Ectodermal cell (in vitro differentiated cells): ENCODE measurements around the gene PLEKHA8.

Source experiments
- H3K27ac ChIP-seq: 2 replicates; pipeline ENCODE4 v1.7.0; 2013; ENCODE audit warnings: mild to moderate bottlenecking, low read depth, low read length; ENCODE audit not compliant: insufficient read depth, poor library complexity, severe bottlenecking
- H3K27me3 ChIP-seq: 2 replicates; pipeline ENCODE4 v1.7.0; 2013; ENCODE audit warnings: mild to moderate bottlenecking, low read length; ENCODE audit not compliant: insufficient read depth, control insufficient read depth, poor library complexity, severe bottlenecking
- H3K36me3 ChIP-seq: one replicate; pipeline ENCODE4 v1.7.0; 2013; ENCODE audit warnings: low read length; ENCODE audit not compliant: control insufficient read depth, insufficient read depth
- H3K4me1 ChIP-seq: one replicate; pipeline ENCODE4 v1.7.0; 2013; ENCODE audit warnings: low read length; ENCODE audit not compliant: control insufficient read depth, insufficient read depth
- H3K4me3 ChIP-seq: 2 replicates; pipeline ENCODE4 v1.7.0; 2013; ENCODE audit warnings: low read depth, low read length, control low read depth; ENCODE audit not compliant: insufficient read depth
- H3K9me3 ChIP-seq: 2 replicates; pipeline ENCODE4 v1.7.0; 2013; ENCODE audit warnings: mild to moderate bottlenecking, low read length, moderate library complexity; ENCODE audit not compliant: control insufficient read depth
- WGBS, 2 experiments: methylation state at CpG; one replicate each; pipeline ENCODE4 v1.1.7; 2013; ENCODE audit warnings: missing lambda C conversion rate in 2 of 2; 5-methylcytosine and 5-hydroxymethylcytosine counted together

The PLEKHA8 gene

DNA sequence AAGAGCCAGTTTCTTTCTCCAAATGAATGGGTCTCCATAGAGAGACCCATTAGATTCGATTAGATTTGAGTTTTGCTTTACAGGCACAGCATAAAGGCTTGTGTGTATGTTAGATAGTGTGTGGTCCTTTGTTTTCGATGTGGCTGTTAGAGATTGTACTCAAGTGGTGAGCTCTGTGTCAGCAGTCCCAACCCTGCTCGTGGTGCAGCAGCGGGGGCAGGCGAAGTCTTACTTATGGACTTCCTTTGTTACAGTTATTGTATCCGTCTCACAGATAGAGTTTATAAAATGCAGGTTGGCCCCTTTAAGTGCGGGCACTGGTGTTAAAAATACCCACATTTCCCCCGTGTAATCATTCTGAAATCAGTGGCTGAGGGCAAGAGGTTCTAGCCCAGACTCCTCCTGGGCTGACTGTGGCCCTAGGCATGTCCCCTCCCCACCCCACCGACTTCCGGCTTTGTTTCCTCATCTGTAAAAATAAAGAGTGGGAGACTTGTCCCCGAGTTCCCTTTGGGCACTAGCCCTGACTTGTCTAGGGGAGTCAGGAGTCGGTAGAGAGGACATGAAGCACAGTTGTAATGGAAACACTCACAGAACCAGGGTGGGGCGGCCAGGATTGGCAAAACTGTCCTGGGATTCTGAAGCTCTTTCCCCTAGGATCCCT, 135.2 kb downstream of the PLEKHA8 start:
- peak overlapping the region; percentile 44 for H3K27ac ChIP-seq

GRCh38 chr7:30164567-30164966, 136.4 kb downstream of the PLEKHA8 start:
- H3K27me3 ChIP-seq, result no peaks in the 10 kb centered on the region
- no peak overlapping the region for H3K4me3 ChIP-seq
- peaks cover 31% of the 10 kb centered on the region for H3K4me1 ChIP-seq
- H3K27ac ChIP-seq, result no peak overlapping the region
- 73% methylated on average over 6 of the region's 6 CpGs for WGBS, 2 experiments
- H3K9me3 ChIP-seq, result no peaks in the 10 kb centered on the region
- no peaks in the 10 kb centered on the region for H3K36me3 ChIP-seq

More for the DNA sequence above, 135.2 kb downstream of the PLEKHA8 start:
- H3K4me1 ChIP-seq, result peaks cover 20% of the 10 kb centered on the region
- no peak overlapping the region for H3K4me3 ChIP-seq
- H3K27me3 ChIP-seq, result no peaks in the 10 kb centered on the region
- no peaks in the 10 kb centered on the region for H3K9me3 ChIP-seq
- 74 to 79% methylated on average over 13 of the region's 13 CpGs for WGBS, 2 experiments
- H3K36me3 ChIP-seq, result no peaks in the 10 kb centered on the region

DNA sequence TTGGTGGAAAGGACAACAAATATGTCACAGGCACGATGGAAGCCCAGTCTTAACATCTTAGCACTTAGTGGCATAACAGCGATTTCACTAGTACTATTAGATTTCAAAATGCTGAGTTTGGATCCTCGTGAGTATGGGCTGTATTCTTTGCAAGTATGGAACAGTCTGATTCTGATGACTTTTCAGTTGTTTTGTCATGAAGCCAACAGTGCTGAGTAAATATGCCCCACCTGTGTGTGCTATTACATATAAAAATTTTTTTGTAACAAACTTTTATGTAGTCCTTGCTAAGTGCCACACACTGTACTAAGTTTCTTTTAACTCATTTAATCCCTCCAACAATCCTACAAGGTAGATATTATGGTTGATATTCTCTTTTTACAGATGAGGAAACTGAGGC, 137.4 kb downstream of the PLEKHA8 start:
- H3K36me3 ChIP-seq, result no peaks in the 10 kb centered on the region
- H3K27me3 ChIP-seq, result no peaks in the 10 kb centered on the region
- H3K4me3 ChIP-seq, result no peak overlapping the region
- 93 to 99% methylated on average over 3 of the region's 3 CpGs for WGBS, 2 experiments
- H3K27ac ChIP-seq, result no peak overlapping the region
- H3K9me3 ChIP-seq, result no peaks in the 10 kb centered on the region
- peaks cover 37% of the 10 kb centered on the region for H3K4me1 ChIP-seq

DNA sequence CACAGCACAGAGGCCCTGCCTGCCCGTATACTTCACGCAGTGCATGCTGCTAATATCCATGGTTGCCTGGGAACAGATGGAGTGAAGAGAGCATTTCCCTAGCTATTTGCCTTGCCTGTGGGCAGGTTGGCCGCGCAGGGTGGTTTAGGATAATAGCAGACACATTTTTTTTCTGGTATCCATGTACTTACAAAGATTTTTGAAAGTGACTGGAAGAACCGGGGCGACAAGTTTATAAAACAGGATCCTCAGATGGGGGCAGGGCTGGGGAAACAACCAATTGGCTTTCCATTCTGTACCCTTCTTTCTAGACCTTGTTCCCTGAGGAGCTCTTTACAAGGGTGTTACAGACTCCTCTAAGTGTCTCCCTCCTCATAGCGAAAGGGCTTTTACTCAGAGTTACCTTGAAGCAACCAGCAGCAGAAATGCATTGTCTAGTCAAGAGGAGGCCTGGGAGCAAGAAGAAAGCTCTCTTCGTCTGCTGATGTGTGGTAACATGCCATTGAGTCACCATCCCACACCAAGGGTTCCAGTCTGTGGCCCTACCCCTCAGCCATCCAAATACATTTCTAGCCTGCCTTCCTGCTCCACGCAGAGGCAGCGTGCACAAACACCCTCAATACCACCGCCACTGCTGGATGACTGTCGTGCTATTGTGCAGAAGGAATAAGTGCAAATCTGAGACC, 138.1 kb downstream of the PLEKHA8 start:
- Histone ChIP-seq H3K36me3 (no peaks in the 10 kb centered on the region), H3K4me1 (peaks cover 35% of the 10 kb centered on the region), H3K27ac (no peak overlapping the region), H3K4me3 (no peak overlapping the region), H3K9me3 (no peaks in the 10 kb centered on the region), H3K27me3 (no peaks in the 10 kb centered on the region)
- whole genome bisulfite sequencing, 2 experiments, result 90 to 92% methylated on average over 12 of the region's 12 CpGs

- 95% methylated on average over 5 of the region's 5 CpGs for WGBS, 2 experiments
- Histone ChIP-seq H3K36me3 (no peaks in the 10 kb centered on the region), H3K27me3 (no peaks in the 10 kb centered on the region), H3K9me3 (no peaks in the 10 kb centered on the region), H3K4me1 (peaks cover 30% of the 10 kb centered on the region), H3K4me3 (no peak overlapping the region), H3K27ac (no peak overlapping the region)
Observed at GRCh38 chr7:30166841-30167235, 138.6 kb downstream of the PLEKHA8 start.

DNA sequence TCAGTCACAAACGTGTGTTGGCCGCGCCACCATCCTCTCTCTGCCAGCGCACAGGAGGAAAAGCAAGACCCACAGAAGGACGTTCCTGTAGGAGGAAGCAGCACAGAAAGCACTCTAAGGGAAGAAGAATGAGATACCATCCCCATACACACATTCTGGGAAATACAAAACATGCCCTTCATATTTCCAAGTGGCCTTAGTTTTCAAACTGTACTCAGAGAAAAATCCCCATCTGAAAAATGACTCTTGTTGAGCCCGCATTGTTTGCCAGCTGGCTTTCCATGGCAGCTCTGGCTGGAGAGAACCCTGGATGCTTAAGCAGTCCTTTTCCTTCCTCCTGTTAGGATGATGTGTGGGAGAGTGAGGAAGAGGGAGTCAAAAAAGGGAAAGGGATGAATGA, 139.7 kb downstream of the PLEKHA8 start:
- H3K27me3 ChIP-seq, result no peaks in the 10 kb centered on the region

DNA sequence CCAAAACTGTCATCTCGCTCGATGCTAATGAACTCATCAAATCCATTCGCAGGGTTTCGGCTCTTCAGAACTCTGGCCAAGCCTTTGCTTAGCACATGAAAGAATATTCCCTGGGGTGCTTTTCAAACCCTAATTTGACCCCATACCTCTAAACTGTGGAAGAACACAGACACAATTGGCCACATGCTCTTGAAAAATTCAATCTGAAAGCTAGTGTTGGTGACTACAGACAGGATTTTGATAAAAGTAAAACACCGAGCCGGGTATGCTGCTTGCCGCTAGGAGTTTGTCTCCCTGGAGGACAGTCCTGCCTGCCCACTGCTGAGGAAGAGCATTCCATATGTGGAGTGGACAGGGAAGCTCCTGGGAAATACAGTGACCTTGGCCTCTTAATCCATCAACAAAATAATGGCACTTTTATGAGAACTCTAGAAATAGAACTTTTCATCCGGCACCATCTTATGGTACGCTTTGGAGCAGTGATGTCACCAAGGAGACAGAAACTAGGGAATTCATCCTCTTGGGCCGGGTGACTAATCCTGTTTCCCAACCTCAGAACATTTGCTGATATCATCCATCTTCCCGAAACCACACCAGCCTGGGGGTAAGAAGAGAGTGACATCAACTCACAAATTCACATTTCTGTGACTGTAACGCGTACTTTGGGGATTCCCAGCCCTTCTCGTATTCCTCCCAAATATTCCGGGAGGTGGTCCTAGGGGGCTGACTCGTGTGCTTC, 140.8 kb downstream of the PLEKHA8 start:
- WGBS, 2 experiments, result 38 to 42% methylated on average over 16 of the region's 16 CpGs
- Histone ChIP-seq H3K36me3 (no peaks in the 10 kb centered on the region), H3K27me3 (no peaks in the 10 kb centered on the region), H3K4me3 (no peak overlapping the region), H3K9me3 (no peaks in the 10 kb centered on the region), H3K4me1 (peaks cover 38% of the 10 kb centered on the region), H3K27ac (no peak overlapping the region)

More for the DNA sequence above, 139.7 kb downstream of the PLEKHA8 start:
- Histone ChIP-seq H3K4me3 (no peak overlapping the region), H3K9me3 (no peaks in the 10 kb centered on the region), H3K4me1 (peaks cover 33% of the 10 kb centered on the region), H3K27ac (no peak overlapping the region), H3K36me3 (no peaks in the 10 kb centered on the region)
- 92% methylated on average over 6 of the region's 6 CpGs for WGBS, 2 experiments

- WGBS, 2 experiments, result 86 to 90% methylated on average over 2 of the region's 2 CpGs
- Histone ChIP-seq H3K27ac (no peak overlapping the region), H3K4me1 (peaks cover 36% of the 10 kb centered on the region), H3K9me3 (no peaks in the 10 kb centered on the region), H3K27me3 (no peaks in the 10 kb centered on the region), H3K4me3 (no peak overlapping the region), H3K36me3 (no peaks in the 10 kb centered on the region)
Observed at GRCh38 chr7:30169579-30169978, 141.4 kb downstream of the PLEKHA8 start.

DNA sequence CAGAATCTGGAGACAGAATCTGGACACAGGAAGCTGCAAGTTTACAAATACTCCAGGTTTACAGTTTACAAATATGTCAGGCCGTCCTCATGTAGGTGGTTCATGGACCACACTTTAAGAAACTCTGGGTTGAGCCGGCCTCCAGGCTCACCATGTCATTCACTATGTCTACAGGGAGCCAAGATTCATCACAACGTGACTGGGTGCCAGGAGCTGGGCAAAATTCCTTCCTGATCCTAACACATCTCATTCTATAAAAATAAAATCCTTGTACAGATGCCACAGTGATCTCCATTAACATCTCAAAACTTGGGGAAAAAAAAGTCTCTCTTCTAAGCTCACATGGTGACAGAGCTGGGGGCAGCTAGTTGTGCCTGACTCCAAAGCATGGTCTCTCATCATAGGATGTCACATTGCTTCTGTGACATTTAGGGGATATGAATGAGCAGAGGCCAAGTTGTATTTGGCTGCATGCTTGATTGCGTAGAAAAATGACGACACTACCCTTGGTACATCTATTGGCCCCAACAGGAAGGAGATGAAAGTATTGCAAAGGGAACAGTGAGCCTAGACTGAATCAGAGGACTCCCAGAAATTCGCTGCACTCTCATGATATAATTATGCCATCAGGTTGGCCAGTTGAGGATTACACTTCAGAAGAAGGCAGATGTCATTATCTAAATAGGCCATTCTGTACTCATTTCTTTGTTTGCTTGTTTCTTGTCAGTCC, 142.4 kb downstream of the PLEKHA8 start:
- no peak overlapping the region for H3K27ac ChIP-seq
- WGBS, 2 experiments, result 92% methylated on average over 6 of the region's 6 CpGs
- H3K4me1 ChIP-seq, result peaks cover 36% of the 10 kb centered on the region
- no peaks in the 10 kb centered on the region for H3K9me3 ChIP-seq
- H3K27me3 ChIP-seq, result no peaks in the 10 kb centered on the region
- no peaks in the 10 kb centered on the region for H3K36me3 ChIP-seq
- H3K4me3 ChIP-seq, result no peak overlapping the region
